Measurements from ENCODE around the gene MRPL18. TPM values are rescaled to one million over a fixed set of nuclear protein-coding genes. Genes with fewer than 3 reads are reported as not detected.

The MRPL18 gene
- polyA plus RNA-seq, 1 donor (not counting 4 experiments of a cell fraction or from before 2014, with no cell fraction given), result 127 TPM

- FAIRE-seq (no peak), DNase-seq (ENCODE audit: low read depth, low spot score) (no peak)
- Histone ChIP-seq H3K9me1 (ENCODE audit: control insufficient read depth, extremely low read depth, insufficient read depth, low read length) (no peaks in the 10 kb centered on the region), H3K9me3 (ENCODE audit: control insufficient read depth, low read depth, low read length) (no peaks in the 10 kb centered on the region), H3K9ac (ENCODE audit: control insufficient read depth, extremely low read depth, insufficient read depth, low read length) (no peak overlapping the region), H3K79me2 (ENCODE audit: control insufficient read depth, insufficient read depth, low read length) (peaks cover 13% of the 10 kb centered on the region), H3K4me3 (ENCODE audit: control insufficient read depth in 2 of 3, extremely low read depth in 1 of 3, insufficient read depth in 2 of 3, low read depth in 1 of 3, low read length in 3 of 3) (no peak overlapping the region), H3K4me1 (ENCODE audit: control insufficient read depth, extremely low read depth, insufficient read depth, low read length) (no peaks in the 10 kb centered on the region), H2AFZ (ENCODE audit: control insufficient read depth, low read length) (no peak overlapping the region), H3K4me2 (ENCODE audit: control insufficient read depth, extremely low read depth, insufficient read depth, low read depth, low read length) (no peak overlapping the region), H4K20me1 (ENCODE audit: control insufficient read depth, extremely low read depth, insufficient read depth, low read length) (no peaks in the 10 kb centered on the region), H3K36me3 (ENCODE audit: control insufficient read depth in 2 of 2, extremely low read depth in 1 of 2, insufficient read depth in 2 of 2, low read length in 2 of 2) (peaks cover 20 to 24% of the 10 kb centered on the region in 2 experiments), H3K27me3 (ENCODE audit: control insufficient read depth, extremely low read depth, insufficient read depth, low read length) (no peaks in the 10 kb centered on the region), H3K27ac (ENCODE audit: control insufficient read depth, insufficient read depth, low read length) (no peak overlapping the region)
- dilution Hi-C loops (cut with MboI; ENCODE audit: extremely low pct_ligation_motif_present, low sequenced_read_pairs), result no loop called here
- TF ChIP-seq EZH2 (IDR thresholded peaks at IDR 0.05; ENCODE audit: low read length) (no peak), CTCF (optimal IDR thresholded peaks at IDR 0.05 in 1 of 3, IDR thresholded peaks at IDR 0.05 in 1 of 3, conservative IDR thresholded peaks at IDR 0.05 in 1 of 3; ENCODE audit: extremely low read depth in 1 of 3, insufficient read depth in 2 of 3, low read length in 3 of 3) (no peak)
These were observed 38.8 kb upstream of the MRPL18 start for GRCh38 chr6:159751448-159751847.

GRCh38 chr6:159753081-159753872 is 37.0 kb upstream of the MRPL18 start:
- H3K9me3 ChIP-seq (ENCODE audit: control insufficient read depth, low read depth, low read length), result no peaks in the 10 kb centered on the region
- no peaks in the 10 kb centered on the region for H4K20me1 ChIP-seq (ENCODE audit: control insufficient read depth, extremely low read depth, insufficient read depth, low read length)
- dilution Hi-C loops (cut with MboI; ENCODE audit: extremely low pct_ligation_motif_present, low sequenced_read_pairs), result no loop called here
- peaks cover 9% of the 10 kb centered on the region for H3K79me2 ChIP-seq (ENCODE audit: control insufficient read depth, insufficient read depth, low read length)
- FAIRE-seq, result no peak
- H3K27me3 ChIP-seq (ENCODE audit: control insufficient read depth, extremely low read depth, insufficient read depth, low read length), result no peaks in the 10 kb centered on the region
- H3K36me3 ChIP-seq (ENCODE audit: control insufficient read depth in 2 of 2, extremely low read depth in 1 of 2, insufficient read depth in 2 of 2, low read length in 2 of 2), result peaks cover 22 to 28% of the 10 kb centered on the region in 2 experiments
- H3K4me2 ChIP-seq (ENCODE audit: control insufficient read depth, extremely low read depth, insufficient read depth, low read depth, low read length), result no peak overlapping the region
- H3K9ac ChIP-seq (ENCODE audit: control insufficient read depth, extremely low read depth, insufficient read depth, low read length), result no peak overlapping the region
- no peak overlapping the region for H3K27ac ChIP-seq (ENCODE audit: control insufficient read depth, insufficient read depth, low read length)
- peaks cover 3% of the 10 kb centered on the region for H3K4me1 ChIP-seq (ENCODE audit: control insufficient read depth, extremely low read depth, insufficient read depth, low read length)
- H3K9me1 ChIP-seq (ENCODE audit: control insufficient read depth, extremely low read depth, insufficient read depth, low read length), result no peaks in the 10 kb centered on the region
- no peak overlapping the region for H3K4me3 ChIP-seq (ENCODE audit: control insufficient read depth in 2 of 3, extremely low read depth in 1 of 3, insufficient read depth in 2 of 3, low read depth in 1 of 3, low read length in 3 of 3)
- no peak overlapping the region for H2AFZ ChIP-seq (ENCODE audit: control insufficient read depth, low read length)
- DNase-seq (ENCODE audit: low read depth, low spot score), result no peak
- no peak for TF ChIP-seq CTCF (optimal IDR thresholded peaks at IDR 0.05 in 1 of 3, IDR thresholded peaks at IDR 0.05 in 1 of 3, conservative IDR thresholded peaks at IDR 0.05 in 1 of 3; ENCODE audit: extremely low read depth in 1 of 3, insufficient read depth in 2 of 3, low read length in 3 of 3)
- TF ChIP-seq EZH2 (IDR thresholded peaks at IDR 0.05; ENCODE audit: low read length), result no peak
